ENCODE data around the gene SLC10A6. TPM values are rescaled to one million over a fixed set of nuclear protein-coding genes. Genes with fewer than 3 reads are reported as not detected.

SLC10A6 gene
- total RNA-seq, 1 experiment from 2014 or later, result not detected

GRCh38 chr4:86841309-86841708 is 7.9 kb downstream of the SLC10A6 start:
- no peak overlapping the region for H3K4me3 Mint-ChIP-seq
- no peaks in the 10 kb centered on the region for H3K9me3 Mint-ChIP-seq
- Histone ChIP-seq H4K8ac (replicated peaks; ENCODE audit: insufficient read length, low read depth, low read length) (no peak overlapping the region), H2BK120ac (ENCODE audit: low read depth, low read length, poor library complexity, severe bottlenecking) (no peak overlapping the region), H2AFZ (ENCODE audit: low read length) (no peak overlapping the region), H3K9ac (ENCODE audit: extremely low read depth, insufficient read length, low read length) (no peak overlapping the region), H3K79me2 (ENCODE audit: insufficient read depth, low read length) (no peaks in the 10 kb centered on the region), H3K4me1 (ENCODE audit: insufficient read depth, low read length) (no peaks in the 10 kb centered on the region), H3K18ac (ENCODE audit: insufficient read length, low read depth, low read length) (no peak overlapping the region), H2AK5ac (ENCODE audit: insufficient read length, low read length) (no peak overlapping the region), H4K20me1 (ENCODE audit: control insufficient read depth, insufficient read depth, insufficient read length) (no peaks in the 10 kb centered on the region), H3K4ac (ENCODE audit: low read depth, low read length) (no peak overlapping the region), H3K27ac (ENCODE audit: insufficient read length, low read depth, low read length) (no peak overlapping the region), H3T11ph (ENCODE audit: low read length) (no peak overlapping the region), H3K27me3 (ENCODE audit: insufficient read depth, low read length) (no peaks in the 10 kb centered on the region), H2BK5ac (ENCODE audit: insufficient read length, low read length) (no peak overlapping the region), H3K23me2 (ENCODE audit: insufficient read length, low read depth, low read length, poor library complexity, severe bottlenecking) (no peaks in the 10 kb centered on the region), H4K91ac (ENCODE audit: insufficient read length, low read depth, low read length) (no peak overlapping the region), H2BK20ac (ENCODE audit: low read depth, low read length, poor library complexity, severe bottlenecking) (no peak overlapping the region), H4K5ac (ENCODE audit: insufficient read length, low read depth, low read length) (no peak overlapping the region), H3K4me2 (ENCODE audit: insufficient read depth, insufficient read length, low read length) (no peak overlapping the region), H3K56ac (ENCODE audit: insufficient read length, low read depth, low read length) (no peak overlapping the region), H3K79me1 (ENCODE audit: insufficient read depth, low read depth, low read length, poor library complexity, severe bottlenecking) (no peaks in the 10 kb centered on the region), H2BK12ac (ENCODE audit: insufficient read length, low read depth, low read length) (no peak overlapping the region), H3K23ac (ENCODE audit: insufficient read length, low read depth, low read length) (no peak overlapping the region), H3K14ac (ENCODE audit: insufficient read depth, low read length) (no peak overlapping the region), H2BK15ac (ENCODE audit: low read depth, low read length) (no peak overlapping the region), H3K9me3 (ENCODE audit: control insufficient read depth, low read depth, low read length) (no peaks in the 10 kb centered on the region)
- H3K27ac Mint-ChIP-seq, result no peak overlapping the region
- no peaks in the 10 kb centered on the region for H3K36me3 Mint-ChIP-seq (ENCODE audit: insufficient read depth in 1 of 3, low read depth in 3 of 3)
- no peaks in the 10 kb centered on the region for H3K4me1 Mint-ChIP-seq
- TF ChIP-seq CTCF (conservative IDR thresholded peaks at IDR 0.05), result no peak
- no peak for DNase-seq
- H3K27me3 Mint-ChIP-seq (ENCODE audit: low read depth), result no peaks in the 10 kb centered on the region; the same call in 1 of the 2 replicates
- WGBS (ENCODE audit: extremely low coverage, insufficient read length, low lambda C conversion rate), result no CpG with 5 or more reads among the region's 1 CpG

All from H9 (cell line).